SK-N-SH (cell line): ENCODE measurements around the gene RTN4RL2. TPM values are rescaled to one million over a fixed set of nuclear protein-coding genes. Genes with fewer than 3 reads are reported as not detected.
A peak's percentile ranks its signal among the peaks of the same experiment; 100 is the strongest.

Experiments
- CTCF ChIA-PET: fragments of 300-600, 350-600 bp; formaldehyde crosslinking; extraction: SDS; loops from one replicate; lab custom pipeline; 2021; lab: Yijun Ruan, JAX
- POLR2A ChIA-PET: fragments of 350-600 bp; sonication (Branson Sonifier 250); formaldehyde crosslinking; extraction: SDS; loops from one replicate; lab custom pipeline; 2020; ENCODE audit warnings: antibody characterized with exemption, inconsistent platforms; lab: Yijun Ruan, JAX
- DNase-seq: peaks from one replicate; pipeline ENCODE4 v3.0.0; 2012
- H2AFZ ChIP-seq: fragments of 200-600 bp; sonication (generic); 2 replicates; pipeline ENCODE4 v1.8.1; 2016; ENCODE audit warnings: antibody characterized with exemption, mild to moderate bottlenecking, low read depth
- H3F3A ChIP-seq: fragments of 200-600 bp; sonication (generic); replicated peaks from 2 replicates; pipeline ENCODE3; 2016; ENCODE audit warnings: antibody characterized with exemption, mild to moderate bottlenecking; ENCODE audit not compliant: insufficient read depth
- H3K27ac ChIP-seq, 2 experiments: fragments of 200-500 bp in 1 of 2; fragments of 200-600 bp in 1 of 2; sonication (Bioruptor generic) in 1 of 2; sonication (generic), shearing (Covaris generic) in 1 of 2; 2 replicates each; pipeline versions ENCODE4 v1.5.1 to v1.6.1; 2014 to 2016; ENCODE audit warnings: low read depth in 2 of 2, inconsistent platforms in 1 of 2, low read length in 1 of 2, mild to moderate bottlenecking in 1 of 2, mixed read lengths in 1 of 2
- H3K27me3 ChIP-seq: fragments of 200-600 bp; sonication (generic), shearing (Covaris generic); 2 replicates; pipeline ENCODE4 v1.6.1; 2016; ENCODE audit warnings: mixed run types; ENCODE audit not compliant: insufficient read depth
- H3K36me3 ChIP-seq, 2 experiments: fragments of 200-500 bp in 1 of 2; fragments of 200-600 bp in 1 of 2; sonication (Bioruptor generic) in 1 of 2; sonication (generic) in 1 of 2; replicated peaks in 1 of 2; 2 replicates each; pipeline versions ENCODE3 to v1.5.1; 2014 to 2016; ENCODE audit warnings: low read length in 1 of 2, mild to moderate bottlenecking in 1 of 2; ENCODE audit not compliant: insufficient read depth in 2 of 2, control insufficient read depth in 1 of 2
- H3K4me1 ChIP-seq, 2 experiments: fragments of 200-500 bp in 1 of 2; fragments of 200-600 bp in 1 of 2; sonication (Bioruptor generic) in 1 of 2; sonication (generic), shearing (Covaris generic) in 1 of 2; 2 replicates each; pipeline versions ENCODE4 v1.5.1 to v1.6.1; 2014 to 2016; ENCODE audit warnings: low read depth in 1 of 2, low read length in 1 of 2, mixed run types in 1 of 2; ENCODE audit not compliant: insufficient read depth in 2 of 2, control insufficient read depth in 1 of 2
- H3K4me2 ChIP-seq: fragments of 200-600 bp; sonication (generic), shearing (Covaris generic); 2 replicates; pipeline ENCODE4 v1.6.1; 2017; ENCODE audit warnings: mixed run types
- H3K4me3 ChIP-seq, 2 experiments: fragments of 200-500 bp in 1 of 2; fragments of 200-600 bp in 1 of 2; sonication (Bioruptor generic) in 1 of 2; sonication (generic), shearing (Covaris generic) in 1 of 2; 2 replicates each; pipeline versions ENCODE4 v1.5.1 to v1.8.1; 2014 to 2016; ENCODE audit warnings: low read depth in 2 of 2, inconsistent platforms in 1 of 2, low read length in 1 of 2, mild to moderate bottlenecking in 1 of 2, mixed read lengths in 1 of 2, moderate library complexity in 1 of 2
- H3K79me2 ChIP-seq: fragments of 200-600 bp; sonication (generic); 2 replicates; pipeline ENCODE4 v1.8.1; 2017; ENCODE audit warnings: mild to moderate bottlenecking; ENCODE audit not compliant: insufficient read depth
- H3K9ac ChIP-seq: fragments of 200-600 bp; sonication (generic); 2 replicates; pipeline ENCODE4 v1.6.1; 2017; ENCODE audit warnings: mixed run types
- H3K9me2 ChIP-seq: fragments of 200-600 bp; sonication (generic); 2 replicates; pipeline ENCODE4 v1.6.1; 2017; ENCODE audit warnings: mixed run types
- H3K9me3 ChIP-seq: fragments of 200-600 bp; sonication (generic); 2 replicates; pipeline ENCODE4 v1.6.1; 2017; ENCODE audit warnings: mixed run types, mild to moderate bottlenecking, moderate library complexity
- H4K20me1 ChIP-seq: fragments of 200-600 bp; sonication (generic); 2 replicates; pipeline ENCODE4 v1.6.1; 2017; ENCODE audit warnings: mild to moderate bottlenecking, mixed run types; ENCODE audit not compliant: insufficient read depth
- ELF1 ChIP-seq: IDR thresholded peaks from 2 replicates; pipeline ENCODE4 v1.4.0; 2012
- EP300 ChIP-seq, 2 experiments: IDR thresholded peaks; 2 replicates each; pipeline versions ENCODE4 v1.4.0 to v1.6.1; 2012; ENCODE audit warnings: borderline replicate concordance in 1 of 2, low read depth in 1 of 2, low read length in 1 of 2
- FOSL2 ChIP-seq: IDR thresholded peaks from 2 replicates; pipeline ENCODE4 v1.4.0; 2012; ENCODE audit warnings: low read depth, mild to moderate bottlenecking, moderate library complexity, borderline replicate concordance
- FOXJ3 ChIP-seq: sonication (generic); formaldehyde crosslinking; IDR thresholded peaks from 2 replicates; pipeline ENCODE4 v1.5.1; 2020; ENCODE audit warnings: mild to moderate bottlenecking, missing genetic modification reagents
- FOXM1 ChIP-seq: IDR thresholded peaks from 2 replicates; pipeline ENCODE4 v1.4.0; 2012; ENCODE audit warnings: low read depth, mild to moderate bottlenecking
- GABPA ChIP-seq: IDR thresholded peaks from 2 replicates; pipeline ENCODE4 v1.4.0; 2012; ENCODE audit warnings: low read depth, mild to moderate bottlenecking
- GATA2 ChIP-seq: sonication (generic); formaldehyde crosslinking; IDR thresholded peaks from 2 replicates; pipeline ENCODE4 v1.5.0; 2020; ENCODE audit warnings: mild to moderate bottlenecking, missing genetic modification reagents
- IRF3 ChIP-seq: fragments of 150-350 bp; IDR thresholded peaks from 2 replicates; pipeline ENCODE4 v1.6.1; 2016; ENCODE audit warnings: mild to moderate bottlenecking, low read depth, low read length
- MAX ChIP-seq: IDR thresholded peaks from 2 replicates; pipeline ENCODE4 v1.4.0; 2012; ENCODE audit warnings: low read depth
- MEF2A ChIP-seq: IDR thresholded peaks from 2 replicates; pipeline ENCODE4 v1.4.0; 2012; ENCODE audit warnings: low read depth, borderline replicate concordance
- MXI1 ChIP-seq: IDR thresholded peaks from 2 replicates; pipeline ENCODE4 v1.6.1; 2012; ENCODE audit warnings: mild to moderate bottlenecking, low read depth, low read length, improper control_type of control experiment
- NFIC ChIP-seq: IDR thresholded peaks from 2 replicates; pipeline ENCODE4 v1.4.0; 2012; ENCODE audit warnings: borderline replicate concordance
- REST ChIP-seq: IDR thresholded peaks from 2 replicates; pipeline ENCODE4 v1.6.1; 2012; ENCODE audit warnings: mild to moderate bottlenecking, low read depth, low read length, moderate library complexity
- RXRA ChIP-seq: IDR thresholded peaks from 2 replicates; pipeline ENCODE4 v1.4.0; 2012; ENCODE audit warnings: low read depth, mild to moderate bottlenecking, borderline replicate concordance
- SIN3A ChIP-seq: IDR thresholded peaks from 2 replicates; pipeline ENCODE4 v1.6.1; 2012; ENCODE audit warnings: low read depth, mild to moderate bottlenecking, low read length, moderate library complexity, borderline replicate concordance
- TCF12 ChIP-seq: IDR thresholded peaks from 2 replicates; pipeline ENCODE4 v1.4.0; 2012
- TEAD4 ChIP-seq: IDR thresholded peaks from 2 replicates; pipeline ENCODE4 v1.4.0; 2012; ENCODE audit warnings: mild to moderate bottlenecking, borderline replicate concordance; ENCODE audit not compliant: insufficient read depth
- YY1 ChIP-seq: IDR thresholded peaks from 2 replicates; pipeline ENCODE4 v1.4.0; 2012; ENCODE audit warnings: low read depth, mild to moderate bottlenecking
- ZBTB33 ChIP-seq: IDR thresholded peaks from 2 replicates; pipeline ENCODE4 v1.4.0; 2012; ENCODE audit warnings: low read depth, borderline replicate concordance
- WGBS: methylation state at CpG from one replicate; pipeline ENCODE4 v1.1.6; 2017; ENCODE audit warnings: low lambda C conversion rate; 5-methylcytosine and 5-hydroxymethylcytosine counted together
- polyA plus RNA-seq, 3 experiments: library from polyadenylated mRNA; depleted of rRNA; stranded (reverse); fragments of >200 nt; gene quantifications; 2 replicates each; pipeline ENCODE4 v1.2.3, GENCODE V29; 2012

RTN4RL2 gene
- polyA plus RNA-seq, 1 of the 3 experiments (the other 2 are of a cell fraction) = 0.30 TPM

- no peaks in the 10 kb centered on the region; the same call in 1 of the 2 replicates for H3K27me3 ChIP-seq
- H3K79me2 ChIP-seq = no peaks in the 10 kb centered on the region
- peak; percentile 80 for DNase-seq
- CTCF ChIA-PET = interaction anchor here (0.6 to 6.3 kb wide), 4 partner anchors 30 to 1098 kb away, joined by 3 to 26 read pairs (median 4); no protein-coding TSS in a partner anchor
- H3K9ac ChIP-seq = no peak within 1 kb of the TSS
- peaks cover 23 to 24% of the 10 kb centered on the region in 2 experiments; a peak in 2 of 4 replicates for H3K4me1 ChIP-seq
- WGBS = 46% methylated on average over 19 of the region's 39 CpGs
- TF ChIP-seq TCF12 (0 out of 2 replicates have a peak, but pooled peaks have one; percentile 11), ZBTB33 (no peak)
- no peaks in the 10 kb centered on the region for H3K36me3 ChIP-seq
- POLR2A ChIA-PET = no interaction called here
- no peaks in the 10 kb centered on the region for H3K9me3 ChIP-seq
- H2AFZ ChIP-seq = peak within 1 kb of the TSS; percentile 38; the same call in 1 of the 2 replicates
- H4K20me1 ChIP-seq = no peaks in the 10 kb centered on the region
- H3K4me2 ChIP-seq = peak within 1 kb of the TSS; percentile 43; the same call in 1 of the 2 replicates
- no peaks in the 10 kb centered on the region for H3F3A ChIP-seq
- peak within 1 kb of the TSS in 1 of 2 experiments; percentile 39; a peak in 2 of 4 replicates for H3K4me3 ChIP-seq
- no peaks in the 10 kb centered on the region for H3K9me2 ChIP-seq
- no peak within 1 kb of the TSS; a peak in 1 of 4 replicates for H3K27ac ChIP-seq
These were observed 33.2 kb upstream of the RTN4RL2 start, which contains the start of gene SLC43A3 for GRCh38 chr11:57426929-57427726. Gene SLC43A3 (minus strand): TSS chr11:57427121. CDS start chr11:57426172, 949 bp downstream.

- CTCF ChIA-PET = interaction anchor here (0.6 to 6.3 kb wide), 3 partner anchors 30 to 1097 kb away, joined by 3 to 26 read pairs (median 4); no protein-coding TSS in a partner anchor
- H3K4me1 ChIP-seq = peaks cover 21 to 24% of the 10 kb centered on the region in 2 experiments; a peak in 2 of 4 replicates
- H3F3A ChIP-seq = no peaks in the 10 kb centered on the region
- H3K9me3 ChIP-seq = no peaks in the 10 kb centered on the region
- no peaks in the 10 kb centered on the region for H3K36me3 ChIP-seq
- TF ChIP-seq GATA2 (CRISPR knock-in tag) (no peak), EP300 (IDR thresholded peaks at IDR 0.05; ENCODE audit: borderline replicate concordance in 1 of 2, low read depth in 1 of 2, low read length in 1 of 2) (no peak), FOXM1 (no peak), GABPA (no peak), MXI1 (no peak), MEF2A (no peak), ELF1 (no peak), FOSL2 (no peak), TEAD4 (no peak), RXRA (no peak), FOXJ3 (CRISPR knock-in tag) (no peak), YY1 (no peak), REST (no peak), IRF3 (no peak), MAX (no peak), NFIC (no peak), SIN3A (no peak)
- DNase-seq = no peak
- POLR2A ChIA-PET = no interaction called here
- H3K27me3 ChIP-seq = no peaks in the 10 kb centered on the region; the same call in 1 of the 2 replicates
- H3K4me3 ChIP-seq = no peak overlapping the region
- no peak overlapping the region for H2AFZ ChIP-seq
- no peak overlapping the region; a peak in 1 of 4 replicates for H3K27ac ChIP-seq
- H3K4me2 ChIP-seq = peak overlapping the region; percentile 43; the same call in 1 of the 2 replicates
- H4K20me1 ChIP-seq = no peaks in the 10 kb centered on the region
- H3K9me2 ChIP-seq = no peaks in the 10 kb centered on the region
- no peaks in the 10 kb centered on the region for H3K79me2 ChIP-seq
- 90% methylated on average over 8 of the region's 8 CpGs for WGBS
- no peak overlapping the region for H3K9ac ChIP-seq
These were observed 32.6 kb upstream of the RTN4RL2 start for GRCh38 chr11:57427727-57428082.
